Measurements from ENCODE around the gene IGFBP1.

IGFBP1 gene

DNA sequence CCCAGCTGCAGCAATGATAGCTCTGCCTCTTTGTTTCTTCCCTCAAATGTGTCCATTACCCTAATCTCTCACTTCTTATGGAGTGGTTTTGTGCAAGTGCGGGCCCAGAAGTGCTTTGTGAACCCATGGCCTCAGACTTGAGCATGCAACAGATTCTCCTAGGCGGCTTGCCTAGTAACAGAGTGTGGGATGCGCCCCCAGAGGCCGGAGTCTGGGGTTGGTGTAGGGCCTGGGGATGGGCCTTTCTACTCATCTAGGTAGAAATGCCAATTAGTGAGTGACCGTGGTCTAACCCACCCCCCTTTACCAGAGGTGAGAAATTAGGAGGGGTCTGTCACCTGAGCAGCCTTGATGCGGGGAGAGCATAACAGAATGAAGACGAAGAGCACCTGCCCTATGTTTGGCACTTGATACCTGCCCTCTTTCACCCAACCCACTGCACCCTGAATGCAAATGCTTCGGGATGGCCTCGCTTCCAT, 7.0 kb upstream of the IGFBP1 start:
- no peak for DNase-seq (ENCODE audit: low read depth)

DNA sequence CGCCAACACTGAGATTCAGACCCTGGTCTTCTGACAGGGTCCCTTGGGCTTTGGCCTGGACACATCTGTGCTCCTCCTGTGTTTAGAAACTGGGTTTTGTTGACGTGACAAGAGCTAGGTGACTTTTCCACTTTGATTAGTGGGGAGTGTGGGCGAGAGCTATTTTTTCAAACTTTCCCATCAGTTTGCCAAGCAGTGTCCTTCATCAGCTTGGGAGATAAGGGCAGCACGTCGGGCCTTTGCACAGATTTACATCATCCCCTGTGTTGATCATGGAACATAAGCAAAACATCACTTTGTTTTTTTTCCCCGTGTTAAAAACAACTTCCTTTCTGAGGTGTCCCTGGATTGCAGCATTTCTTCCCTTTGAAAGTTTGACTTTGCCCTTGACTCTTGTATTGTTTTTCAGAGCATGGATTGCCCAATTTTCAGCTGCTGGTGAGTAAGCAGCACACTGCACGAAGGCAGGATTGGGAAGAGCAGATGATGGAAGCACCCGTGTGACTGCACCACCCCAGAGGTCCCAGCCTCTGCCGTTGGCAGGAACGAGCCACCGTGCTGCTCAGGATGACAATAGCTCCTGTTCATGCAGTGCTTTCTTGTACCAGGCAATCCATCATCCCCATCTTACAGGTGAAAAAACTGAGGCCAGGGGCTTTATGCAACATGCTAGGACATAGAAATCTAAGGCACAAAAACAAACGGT, 6.4 kb upstream of the IGFBP1 start:
- DNase-seq (ENCODE audit: low read depth) = no peak

DNA sequence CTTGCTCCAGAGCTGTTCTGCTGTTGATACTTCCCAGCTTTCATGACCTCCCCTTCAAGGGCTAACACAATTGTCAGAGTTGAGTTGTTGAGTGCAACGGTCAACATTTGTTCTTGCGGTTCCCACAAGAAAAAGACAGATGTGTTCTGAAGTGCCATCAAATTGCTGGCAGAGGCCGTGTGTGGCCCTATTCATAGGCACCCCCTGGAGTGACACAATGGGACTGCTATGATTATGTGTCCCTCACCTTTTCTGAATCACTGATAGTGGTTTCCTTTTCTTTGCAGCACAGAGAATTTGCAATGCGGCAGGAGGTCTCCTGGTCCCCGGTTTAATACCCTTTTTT, 5.8 kb upstream of the IGFBP1 start:
- no peak for DNase-seq (ENCODE audit: low read depth)

GRCh38 chr7:45884136-45884535, 4.2 kb upstream of the IGFBP1 start:
- DNase-seq (ENCODE audit: low read depth) = no peak

DNA sequence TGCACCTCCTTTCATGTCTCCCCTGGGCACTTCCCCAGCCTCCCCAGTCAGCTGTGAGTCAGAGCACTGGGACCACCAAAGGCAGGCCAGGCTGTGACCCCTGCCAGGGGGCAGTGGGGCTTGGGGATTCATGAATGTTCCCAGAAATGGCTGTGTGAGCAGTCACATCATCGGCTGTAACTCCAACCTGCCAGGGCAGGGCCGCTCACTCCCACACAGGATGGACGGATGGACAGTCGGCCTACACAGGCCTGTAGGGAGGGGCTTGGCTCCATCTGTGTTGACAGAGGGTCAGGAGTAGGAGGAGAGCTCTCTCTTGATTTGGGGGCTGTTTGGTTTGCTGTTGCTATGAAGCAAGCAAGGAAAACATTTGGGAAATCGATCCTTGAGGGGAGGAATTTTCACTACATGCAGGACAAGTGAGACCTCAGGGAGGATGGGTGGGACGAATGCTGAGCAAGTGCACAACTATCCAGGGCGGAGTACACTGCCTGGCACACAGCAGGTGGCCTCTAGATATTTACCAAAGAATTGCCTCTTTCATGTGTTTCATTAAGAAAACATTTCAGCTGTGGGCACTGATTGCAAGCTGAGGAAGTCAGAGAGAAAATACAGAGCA, 2.9 kb upstream of the IGFBP1 start:
- DNase-seq (ENCODE audit: low read depth) = no peak

GRCh38 chr7:45886931-45887667, 1.2 kb upstream of the IGFBP1 start:
- no peak for DNase-seq (ENCODE audit: low read depth)

GRCh38 chr7:45888993-45889366, 692 bp downstream of the IGFBP1 start:
- no peak for DNase-seq (ENCODE audit: low read depth)

GRCh38 chr7:45889367-45890067, 1.2 kb downstream of the IGFBP1 start:
- no peak for DNase-seq (ENCODE audit: low read depth)

DNA sequence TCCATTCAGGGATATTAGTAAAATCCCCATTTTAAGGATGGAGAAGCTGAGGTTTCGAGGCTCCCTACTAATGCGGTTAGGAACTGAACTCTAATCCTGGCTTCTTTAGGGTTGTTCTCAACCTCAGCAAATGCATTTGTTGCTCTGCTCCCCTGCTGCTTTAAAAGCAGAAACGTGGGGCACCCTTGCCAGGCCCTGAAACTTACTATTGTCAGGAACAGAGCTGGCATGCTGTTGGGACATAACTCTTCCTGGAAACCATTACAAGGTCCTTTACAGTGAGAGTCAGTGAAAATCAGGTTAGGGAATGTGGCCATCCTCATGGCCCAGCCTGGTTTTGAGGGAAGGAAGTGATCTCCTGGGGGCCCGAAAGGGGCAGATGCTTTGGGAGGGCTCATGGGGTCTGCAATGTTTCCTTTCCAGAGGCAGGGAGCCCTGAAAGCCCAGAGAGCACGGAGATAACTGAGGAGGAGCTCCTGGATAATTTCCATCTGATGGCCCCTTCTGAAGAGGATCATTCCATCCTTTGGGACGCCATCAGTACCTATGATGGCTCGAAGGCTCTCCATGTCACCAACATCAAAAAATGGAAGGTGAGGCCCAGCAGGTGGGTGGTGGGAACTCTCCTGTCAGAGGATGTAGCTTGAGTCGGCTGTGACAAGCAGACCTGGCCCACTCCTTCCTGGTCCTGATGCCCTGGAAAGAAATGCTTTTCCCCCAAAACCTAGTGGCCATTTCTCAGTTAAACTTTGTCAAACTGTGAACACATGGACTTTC, 2.0 kb downstream of the IGFBP1 start:
- no peak for DNase-seq (ENCODE audit: low read depth)

- DNase-seq (ENCODE audit: low read depth) = no peak
These were observed 2.7 kb downstream of the IGFBP1 start for GRCh38 chr7:45890902-45891461.

DNA sequence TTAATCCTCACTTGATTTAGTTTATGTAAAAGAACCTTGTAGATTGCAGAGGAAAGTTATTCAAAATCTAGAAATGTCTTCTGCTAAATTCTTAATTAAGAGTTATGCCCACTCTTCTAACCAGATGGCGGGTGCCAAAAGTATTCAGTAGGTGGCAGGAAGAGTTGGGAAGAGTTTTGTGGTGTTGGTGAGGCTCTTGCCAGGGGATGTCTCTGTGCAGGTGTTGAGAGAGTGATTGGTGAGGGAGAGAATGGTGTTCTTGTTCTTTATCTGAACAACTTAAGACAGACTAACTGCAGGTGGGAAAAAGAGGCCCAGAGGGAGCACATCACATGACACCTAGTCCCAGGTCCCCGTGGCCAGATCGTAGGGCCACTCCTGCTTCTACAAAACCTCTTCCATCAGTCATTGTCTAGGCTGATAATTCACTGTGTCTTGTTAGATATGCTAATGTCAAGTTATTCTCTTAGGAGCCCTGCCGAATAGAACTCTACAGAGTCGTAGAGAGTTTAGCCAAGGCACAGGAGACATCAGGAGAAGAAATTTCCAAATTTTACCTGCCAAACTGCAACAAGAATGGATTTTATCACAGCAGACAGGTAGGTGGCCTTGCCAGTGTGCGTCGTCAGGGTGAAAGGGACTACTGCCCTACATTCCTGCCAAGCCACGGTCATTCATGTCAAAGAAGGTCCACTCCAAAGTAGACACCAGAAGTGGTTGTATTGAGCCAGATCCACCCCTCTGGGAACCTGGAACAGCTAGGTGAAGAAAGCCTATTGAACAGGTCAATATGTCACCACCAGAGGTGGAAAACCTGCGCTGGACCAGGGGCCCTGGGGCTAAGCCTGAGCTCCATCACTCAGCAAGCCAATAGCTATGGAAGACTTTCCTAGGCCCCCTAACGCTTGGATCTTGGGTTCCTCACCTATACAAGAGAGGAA, 3.4 kb downstream of the IGFBP1 start:
- no peak for DNase-seq (ENCODE audit: low read depth)

GRCh38 chr7:45892407-45893035, 4.2 kb downstream of the IGFBP1 start:
- DNase-seq (ENCODE audit: low read depth) = no peak

DNA sequence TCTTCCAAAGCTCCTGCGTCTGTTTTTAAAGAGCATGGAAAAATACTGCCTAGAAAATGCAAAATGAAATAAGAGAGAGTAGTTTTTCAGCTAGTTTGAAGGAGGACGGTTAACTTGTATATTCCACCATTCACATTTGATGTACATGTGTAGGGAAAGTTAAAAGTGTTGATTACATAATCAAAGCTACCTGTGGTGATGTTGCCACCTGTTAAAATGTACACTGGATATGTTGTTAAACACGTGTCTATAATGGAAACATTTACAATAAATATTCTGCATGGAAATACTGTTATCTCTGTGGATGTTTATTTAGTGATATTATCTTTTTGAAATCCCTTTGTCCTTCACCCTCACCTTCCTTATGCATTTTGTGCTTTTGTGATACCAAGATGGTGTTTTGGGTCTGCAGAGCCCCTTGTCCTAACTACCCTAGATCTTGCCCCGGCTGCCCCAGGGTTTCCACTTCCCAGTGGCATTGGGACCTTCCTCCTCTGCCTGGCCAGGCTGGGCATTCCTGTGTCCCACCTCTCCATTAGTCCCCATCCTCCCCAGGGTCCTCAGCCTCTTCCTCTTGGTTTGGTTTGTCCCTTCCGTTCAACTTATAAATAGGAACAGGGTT, 5.2 kb downstream of the IGFBP1 start:
- no peak for DNase-seq (ENCODE audit: low read depth)

DNA sequence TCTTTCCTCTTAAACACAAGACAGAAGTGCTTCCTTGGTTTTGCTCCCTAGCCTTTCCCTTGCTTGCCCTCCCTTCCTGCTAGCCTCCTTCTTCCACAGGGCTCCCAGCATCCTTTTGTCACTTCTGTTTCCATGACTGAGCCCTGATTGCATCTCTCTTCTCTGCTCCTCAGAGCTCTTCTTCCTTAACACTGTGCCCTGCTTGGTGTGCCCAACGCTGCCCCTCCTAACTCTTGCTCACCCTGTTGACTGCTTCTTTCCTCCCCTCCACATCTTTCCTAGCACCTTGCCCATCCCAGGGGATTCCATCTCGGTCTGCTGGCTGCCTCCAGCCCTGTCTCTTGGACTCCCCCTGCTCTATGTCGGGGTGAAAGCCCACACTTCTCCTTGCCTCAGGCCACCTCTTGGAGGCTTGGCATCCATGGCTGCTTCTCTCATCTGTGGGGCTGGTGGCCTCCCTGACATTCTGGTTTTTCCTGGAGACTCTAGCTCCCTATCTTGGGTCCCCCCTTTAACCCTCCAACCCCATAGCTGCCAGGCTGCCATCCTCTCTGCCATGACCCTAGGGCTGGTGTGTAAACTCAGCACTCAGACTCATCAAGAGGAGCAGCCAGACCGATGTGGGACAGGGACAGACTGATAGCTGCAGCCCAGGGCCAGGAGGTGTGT, 5.8 kb downstream of the IGFBP1 start:
- DNase-seq (ENCODE audit: low read depth) = no peak

GRCh38 chr7:45894665-45895062, 6.4 kb downstream of the IGFBP1 start:
- DNase-seq (ENCODE audit: low read depth) = no peak

DNA sequence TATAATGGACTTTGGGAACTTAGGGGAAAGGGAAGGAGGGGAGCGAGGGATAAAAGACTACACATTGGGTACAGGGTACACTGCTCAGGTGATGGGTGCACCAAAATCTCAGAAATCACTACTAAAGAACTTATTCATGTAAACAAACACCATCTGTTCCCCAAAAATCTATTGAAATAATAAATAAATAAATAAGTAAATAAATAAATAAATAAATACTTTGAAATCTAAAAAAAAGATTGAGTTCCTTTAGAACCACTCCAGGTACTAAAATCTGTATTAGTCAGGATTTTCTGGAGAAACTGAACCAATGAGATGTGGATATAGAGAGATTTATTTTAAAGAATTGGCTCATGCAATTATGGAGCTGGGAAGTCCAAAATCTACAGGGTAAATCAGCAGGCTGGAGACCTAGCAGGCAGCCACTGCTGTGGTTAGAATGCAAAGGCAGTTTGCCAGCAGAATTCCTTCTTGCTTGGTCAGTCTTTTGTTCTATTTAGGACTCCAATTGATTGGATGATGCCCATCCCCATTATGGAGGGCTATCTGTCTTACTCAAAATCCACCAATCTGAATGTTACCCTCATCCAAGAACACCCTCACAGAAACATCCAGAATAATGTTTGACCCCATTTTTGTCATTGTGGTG, 8.9 kb downstream of the IGFBP1 start:
- no peak for DNase-seq (ENCODE audit: low read depth)

- no peak for DNase-seq (ENCODE audit: low read depth)
These were observed 9.9 kb downstream of the IGFBP1 start for GRCh38 chr7:45898222-45898621.

DNA sequence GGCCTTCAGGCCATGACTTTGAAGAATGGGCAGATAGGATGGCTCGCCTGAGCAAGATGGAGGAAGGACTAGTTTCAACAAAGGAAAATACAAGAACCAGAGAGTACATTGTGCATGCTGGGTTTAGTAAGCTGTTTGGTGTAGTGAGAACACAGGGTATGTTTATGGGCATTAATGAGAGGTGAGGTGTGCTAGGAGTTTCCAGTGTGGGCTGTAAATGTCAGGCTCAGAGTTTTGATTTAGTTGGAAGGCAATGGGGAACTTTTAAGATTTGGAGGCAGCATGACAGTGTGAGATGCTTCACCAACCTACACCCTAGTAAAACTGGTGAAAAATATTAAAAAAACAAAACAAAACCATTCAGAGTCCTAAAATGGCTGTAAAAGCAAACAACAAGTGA, 13.3 kb downstream of the IGFBP1 start:
- no peak for DNase-seq (ENCODE audit: low read depth)
